Lung (tissue), 12 donors: ENCODE measurements around the gene OXNAD1. TPM values are rescaled to one million over a fixed set of nuclear protein-coding genes. Genes with fewer than 3 reads are reported as not detected.
A peak's percentile ranks its signal among the peaks of the same experiment; 100 is the strongest.

Experiments used
- ATAC-seq: fragments of 200-7000 bp; cut with Tn5 transposase; one replicate; pipeline ENCODE4 v1.9.1; 2020; ENCODE audit warnings: moderate number of reproducible peaks; ENCODE audit not compliant: insufficient read depth, low FRiP score
- DNase-seq, 3 donors: peaks; one replicate each; pipeline ENCODE4 v3.0.0-alpha.2; 2013 to 2017
- H3K27ac ChIP-seq, 2 donors: one replicate each; pipeline ENCODE4 v1.5.1; 2013; ENCODE audit warnings: mild to moderate bottlenecking in 2 of 2, moderate library complexity in 2 of 2, control low read depth in 1 of 2, inconsistent platforms in 1 of 2, low read depth in 1 of 2, low read length in 1 of 2
- H3K27me3 ChIP-seq, 3 donors: one replicate each; pipeline ENCODE4 v1.5.1; 2013; ENCODE audit warnings: low read length in 2 of 3; ENCODE audit not compliant: control insufficient read depth in 3 of 3, insufficient read depth in 3 of 3
- H3K36me3 ChIP-seq, 4 donors: one replicate each; pipeline ENCODE4 v1.5.1; 2013; ENCODE audit warnings: low read length in 4 of 4, mild to moderate bottlenecking in 1 of 4, moderate library complexity in 1 of 4; ENCODE audit not compliant: control insufficient read depth in 4 of 4, insufficient read depth in 4 of 4
- H3K4me1 ChIP-seq, 5 donors: one replicate each; pipeline ENCODE4 v1.5.1; 2013; ENCODE audit warnings: low read length in 5 of 5, mild to moderate bottlenecking in 2 of 5, moderate library complexity in 1 of 5; ENCODE audit not compliant: control insufficient read depth in 5 of 5, insufficient read depth in 5 of 5
- H3K4me3 ChIP-seq: one replicate; pipeline ENCODE4 v1.5.1; 2013; ENCODE audit warnings: mild to moderate bottlenecking, control low read depth, moderate library complexity
- H3K9ac ChIP-seq, 2 donors: one replicate each; pipeline ENCODE4 v1.5.1; 2013; ENCODE audit warnings: low read length in 2 of 2, control low read depth in 1 of 2; ENCODE audit not compliant: insufficient read depth in 1 of 2
- H3K9me3 ChIP-seq, 4 donors: one replicate each; pipeline ENCODE4 v1.5.1; 2013; ENCODE audit warnings: low read length in 3 of 4, mild to moderate bottlenecking in 1 of 4, moderate library complexity in 1 of 4; ENCODE audit not compliant: control insufficient read depth in 4 of 4, insufficient read depth in 3 of 4
- WGBS, 2 donors: extraction: QIAGEN DNeasy Blood & Tissue Kit; methylation state at CpG; one replicate each; pipeline ENCODE4 v1.1.7; 2013; 5-methylcytosine and 5-hydroxymethylcytosine counted together
- polyA plus RNA-seq, 2 donors: library from polyadenylated mRNA; stranded (reverse); fragments of 200-250 nt; gene quantifications; one replicate each; pipeline ENCODE4 v1.2.1, GENCODE V29; 2013
- total RNA-seq, 2 donors: library from RNA; depleted of rRNA in 1 of 2; stranded (reverse); fragments of >200 nt in 1 of 2; gene quantifications; one replicate each; pipeline ENCODE4 v1.2.1, GENCODE V29; 2014 to 2021
- TF ChIP-seq, protein P1 (sequence below): IDR thresholded peaks from 2 replicates; pipeline ENCODE4 v1.5.1; 2012; ENCODE audit warnings: mild to moderate bottlenecking; ENCODE audit errors: control extremely low read depth, extremely low read depth
- donor health status: control.
- donor health status: control.
- donor health status: Bipolar disorder and iron deficiency.
- donor health status: healthy.
- donor health status: DM: yes; HTN: yes; CAD: no.

OXNAD1 gene
- total and polyA plus RNA-seq, 4 donors: 4.4 to 23.4 (median 9.4) TPM

DNA sequence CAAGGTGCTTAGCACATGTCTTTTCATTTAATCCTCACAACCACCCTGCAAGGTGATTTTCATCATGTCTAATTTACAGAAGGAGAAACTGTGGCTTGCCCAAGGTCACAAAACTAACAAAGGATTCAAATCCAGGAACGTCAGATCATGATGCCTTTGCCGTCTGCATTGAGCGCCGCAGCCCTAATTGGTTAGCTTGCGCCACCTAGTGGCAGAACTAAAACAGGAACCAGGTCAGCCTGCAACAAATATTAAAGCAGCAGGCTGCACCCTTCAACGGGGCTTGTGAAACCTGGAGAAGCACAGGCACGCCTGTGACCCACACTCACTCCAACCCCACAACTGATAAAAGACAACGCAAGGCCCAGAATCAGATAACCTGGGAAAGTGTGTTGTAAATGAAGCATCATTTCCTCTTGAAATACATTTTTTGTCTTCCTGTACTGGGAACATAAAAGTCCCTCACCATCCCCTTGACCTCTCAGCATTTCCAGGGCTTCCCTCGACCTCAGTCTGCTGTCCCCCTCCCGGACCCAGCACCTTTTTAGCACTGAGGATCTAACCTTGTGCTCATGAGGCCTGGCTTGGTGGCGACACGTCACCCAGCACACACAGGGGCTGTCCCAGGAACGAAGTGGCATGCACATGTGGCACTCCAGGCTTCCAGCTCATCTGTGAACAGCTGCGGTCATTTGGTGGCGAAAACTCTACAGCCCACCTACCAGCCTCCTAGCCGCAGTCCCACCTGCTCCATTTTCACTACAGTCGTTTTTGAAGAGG is 17.5 kb upstream of the OXNAD1 start:
- no peak overlapping the region for H3K9ac ChIP-seq
- TF ChIP-seq, protein P1, sequence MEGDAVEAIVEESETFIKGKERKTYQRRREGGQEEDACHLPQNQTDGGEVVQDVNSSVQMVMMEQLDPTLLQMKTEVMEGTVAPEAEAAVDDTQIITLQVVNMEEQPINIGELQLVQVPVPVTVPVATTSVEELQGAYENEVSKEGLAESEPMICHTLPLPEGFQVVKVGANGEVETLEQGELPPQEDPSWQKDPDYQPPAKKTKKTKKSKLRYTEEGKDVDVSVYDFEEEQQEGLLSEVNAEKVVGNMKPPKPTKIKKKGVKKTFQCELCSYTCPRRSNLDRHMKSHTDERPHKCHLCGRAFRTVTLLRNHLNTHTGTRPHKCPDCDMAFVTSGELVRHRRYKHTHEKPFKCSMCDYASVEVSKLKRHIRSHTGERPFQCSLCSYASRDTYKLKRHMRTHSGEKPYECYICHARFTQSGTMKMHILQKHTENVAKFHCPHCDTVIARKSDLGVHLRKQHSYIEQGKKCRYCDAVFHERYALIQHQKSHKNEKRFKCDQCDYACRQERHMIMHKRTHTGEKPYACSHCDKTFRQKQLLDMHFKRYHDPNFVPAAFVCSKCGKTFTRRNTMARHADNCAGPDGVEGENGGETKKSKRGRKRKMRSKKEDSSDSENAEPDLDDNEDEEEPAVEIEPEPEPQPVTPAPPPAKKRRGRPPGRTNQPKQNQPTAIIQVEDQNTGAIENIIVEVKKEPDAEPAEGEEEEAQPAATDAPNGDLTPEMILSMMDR: peak; percentile 92
- peaks cover 0 to 12% (median 0%) of the 10 kb centered on the region in 5 donors for H3K4me1 ChIP-seq
- WGBS, 2 donors: 30 to 37% methylated on average over 17 of the region's 17 CpGs
- peak; percentile 84 for ATAC-seq
- peak; percentile 87 to 89 (median 89) for DNase-seq
- no peak overlapping the region for H3K4me3 ChIP-seq
- no peaks in the 10 kb centered on the region for H3K36me3 ChIP-seq
- no peaks in the 10 kb centered on the region for H3K9me3 ChIP-seq
- H3K27me3 ChIP-seq: no peaks in the 10 kb centered on the region
- no peak overlapping the region for H3K27ac ChIP-seq

DNA sequence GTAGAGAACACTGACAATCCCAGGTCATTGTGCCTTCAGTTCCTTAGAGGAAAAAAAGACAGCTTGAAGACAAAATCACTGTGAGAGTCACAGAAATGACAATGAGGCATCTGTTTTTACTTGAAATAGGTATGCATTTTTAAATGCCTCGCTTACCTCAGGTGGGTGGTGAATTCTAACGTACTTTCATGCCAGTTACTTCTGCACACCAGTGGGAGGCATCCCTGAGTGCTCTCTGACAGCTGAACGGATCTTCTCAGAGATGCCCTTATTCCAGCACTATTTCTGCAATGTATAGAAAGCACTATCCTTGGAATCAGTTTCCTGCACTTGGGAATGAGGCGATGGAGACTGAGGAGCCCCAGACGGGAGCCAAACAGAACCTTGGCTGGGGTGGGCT is 16.5 kb upstream of the OXNAD1 start:
- Histone ChIP-seq H3K27ac (no peak overlapping the region), H3K9me3 (no peaks in the 10 kb centered on the region), H3K4me3 (no peak overlapping the region), H3K9ac (no peak overlapping the region), H3K36me3 (no peaks in the 10 kb centered on the region), H3K4me1 (peaks cover 0 to 11% (median 3%) of the 10 kb centered on the region in 5 donors), H3K27me3 (no peaks in the 10 kb centered on the region)
- DNase-seq (no peak), ATAC-seq (no peak)
- WGBS, 2 donors: 85 to 92% methylated on average over 5 of the region's 5 CpGs
- TF ChIP-seq, protein P1: no peak

DNA sequence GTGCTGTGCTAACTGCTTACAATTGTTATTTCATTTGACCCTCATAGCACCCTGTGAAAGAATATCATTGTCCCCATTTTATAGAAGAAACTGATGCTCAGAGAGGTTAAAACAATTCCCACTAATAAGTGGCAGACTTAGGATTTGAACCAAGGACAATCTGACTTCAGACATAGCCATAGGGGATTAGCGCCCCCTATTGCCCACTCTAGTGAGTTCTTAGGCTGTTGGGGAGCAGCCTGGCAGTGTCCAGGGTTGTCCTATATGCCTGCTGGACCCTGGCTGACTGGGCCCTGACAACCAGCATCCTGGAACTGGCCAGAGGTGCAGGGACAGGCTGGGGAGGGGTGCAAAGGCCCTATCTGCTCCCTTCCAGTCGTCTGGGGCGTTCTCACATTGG is 15.7 kb upstream of the OXNAD1 start:
- H3K9ac ChIP-seq: no peak overlapping the region
- TF ChIP-seq, protein P1: no peak
- no peak for DNase-seq

More for the DNA sequence above, 15.7 kb upstream of the OXNAD1 start:
- H3K9me3 ChIP-seq: no peaks in the 10 kb centered on the region
- no peak overlapping the region for H3K27ac ChIP-seq
- no peaks in the 10 kb centered on the region for H3K36me3 ChIP-seq
- H3K27me3 ChIP-seq: no peaks in the 10 kb centered on the region
- no peak for ATAC-seq
- WGBS, 2 donors: 49 to 63% methylated on average over 3 of the region's 3 CpGs
- H3K4me3 ChIP-seq: no peak overlapping the region
- H3K4me1 ChIP-seq: peaks cover 0 to 4% (median 3%) of the 10 kb centered on the region in 5 donors
